M059J (cell line): Measurements from ENCODE around the gene BRINP1. TPM values are rescaled to one million over a fixed set of nuclear protein-coding genes. Genes with fewer than 3 reads are reported as not detected.
A peak's percentile ranks its signal among the peaks of the same experiment; 100 is the strongest.

Source experiments
- DNase-seq: peaks from one replicate; pipeline ENCODE4 v3.0.0-alpha.2; 2012; ENCODE audit warnings: low read depth
- total RNA-seq: library from RNA; depleted of rRNA; stranded (reverse); fragments of >200 nt; shearing (Covaris generic); gene quantifications from 2 replicates; pipeline ENCODE4 v1.2.3, GENCODE V29; 2014; rRNA removed

BRINP1 gene
- 0.20 TPM in 1 of 2 replicates, not detected in the other for total RNA-seq

GRCh38 chr9:119368681-119369581, at the start of gene BRINP1:
Gene BRINP1, minus strand, starts transcription at chr9:119369435. Its CDS starts 56,080 bp downstream, at chr9:119313355.
- peak; percentile 2 for DNase-seq

- no peak for DNase-seq
Observed at GRCh38 chr9:119418721-119419120, 49.5 kb upstream of the BRINP1 start.

GRCh38 chr9:119416793-119417192, 47.6 kb upstream of the BRINP1 start:
- DNase-seq, result no peak

- peak; percentile 2 for DNase-seq
Observed at GRCh38 chr9:119412399-119412798, 43.2 kb upstream of the BRINP1 start.

GRCh38 chr9:119409552-119409951, 40.3 kb upstream of the BRINP1 start:
- no peak for DNase-seq

GRCh38 chr9:119400606-119401005, 31.4 kb upstream of the BRINP1 start:
- DNase-seq, result no peak

- DNase-seq, result no peak
Observed at GRCh38 chr9:119398350-119398749, 29.1 kb upstream of the BRINP1 start.

GRCh38 chr9:119391878-119392277, 22.6 kb upstream of the BRINP1 start:
- no peak for DNase-seq

GRCh38 chr9:119375892-119376291, 6.7 kb upstream of the BRINP1 start:
- DNase-seq, result peak; percentile 13

GRCh38 chr9:119372951-119373350, 3.7 kb upstream of the BRINP1 start:
- no peak for DNase-seq

GRCh38 chr9:119370816-119371215, 1.6 kb upstream of the BRINP1 start:
- DNase-seq, result peak; percentile 20

- no peak for DNase-seq
Observed at GRCh38 chr9:119369680-119370366, 588 bp upstream of the BRINP1 start.

GRCh38 chr9:119368179-119368578, 1.1 kb downstream of the BRINP1 start:
- no peak for DNase-seq

- DNase-seq, result no peak
Observed at GRCh38 chr9:119367683-119368075, 1.6 kb downstream of the BRINP1 start.

- DNase-seq, result no peak
Observed at GRCh38 chr9:119366909-119367682, 2.1 kb downstream of the BRINP1 start.

- DNase-seq, result peak; percentile 28
Observed at GRCh38 chr9:119365291-119366027, 3.8 kb downstream of the BRINP1 start.

- DNase-seq, result no peak
Observed at GRCh38 chr9:119360237-119360636, 9.0 kb downstream of the BRINP1 start.

- no peak for DNase-seq
Observed at GRCh38 chr9:119357336-119358096, 11.7 kb downstream of the BRINP1 start.

GRCh38 chr9:119349351-119349825, 19.8 kb downstream of the BRINP1 start:
- no peak for DNase-seq
